HK-2 (cell line): ENCODE data around the gene SHC1.

Experiments
- DNase-seq: peaks from one replicate; pipeline ENCODE4 v3.0.0-alpha.2; 2018; ENCODE audit not compliant: unreplicated experiment

The SHC1 gene

DNA sequence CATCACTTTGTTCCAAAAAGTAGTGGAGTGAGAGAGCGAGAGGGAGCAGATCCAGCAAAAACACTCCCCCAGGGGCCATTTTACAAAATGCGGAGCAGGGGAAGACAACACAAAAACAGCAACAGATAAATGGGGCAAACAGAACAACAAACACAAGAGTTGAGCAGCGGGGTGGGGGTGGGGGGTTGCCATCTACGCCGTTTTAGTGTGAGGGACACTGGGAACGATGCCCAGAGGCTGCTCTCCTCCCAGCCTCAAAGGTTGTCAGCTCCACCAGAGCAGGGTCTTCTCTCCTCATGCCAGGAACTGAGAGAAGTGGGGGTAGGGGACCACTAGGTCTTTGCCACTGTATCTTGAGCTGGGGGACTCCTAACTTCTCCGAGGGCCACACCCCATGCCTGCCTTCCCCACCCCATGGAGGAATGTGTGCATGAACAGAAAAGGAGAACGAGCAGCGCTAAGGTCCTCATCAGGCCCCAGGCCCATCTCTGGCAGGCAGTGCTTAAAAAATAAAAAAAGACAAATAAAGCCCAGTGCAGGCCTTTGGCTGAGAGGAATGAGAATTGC lies 13.4 kb downstream of the SHC1 start:
- DNase-seq, result no peak

- DNase-seq, result no peak
Measured at GRCh38 chr1:154956544-154956941, 14.0 kb downstream of the SHC1 start.

GRCh38 chr1:154955718-154956543 lies 14.6 kb downstream of the SHC1 start, which contains the start of gene PBXIP1:
PBXIP1 (minus strand) TSS chr1:154956099; CDS start chr1:154953721, 2,378 bp downstream.
- peak; percentile 80 for DNase-seq

GRCh38 chr1:154955039-154955717 lies 15.4 kb downstream of the SHC1 start:
- DNase-seq, result no peak

DNA sequence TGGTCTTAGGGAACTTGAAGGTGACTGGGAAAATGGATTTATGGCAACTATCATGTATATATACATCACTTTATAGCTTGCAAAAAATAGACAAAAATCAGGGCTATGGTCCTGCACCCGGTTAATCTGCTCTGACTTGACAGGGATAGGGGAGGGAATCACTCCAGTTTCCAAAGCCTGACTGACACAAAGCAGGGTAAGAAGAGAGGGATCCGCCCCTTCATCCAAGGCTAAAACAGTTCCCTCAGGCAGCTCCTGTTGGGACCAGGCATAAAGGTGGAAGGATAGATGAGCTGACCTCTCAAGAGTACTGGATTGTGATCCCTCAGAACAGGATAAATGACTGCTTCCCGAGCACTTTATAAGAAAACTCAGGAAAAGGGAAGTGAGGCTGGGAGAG lies 16.0 kb downstream of the SHC1 start:
- no peak for DNase-seq

DNA sequence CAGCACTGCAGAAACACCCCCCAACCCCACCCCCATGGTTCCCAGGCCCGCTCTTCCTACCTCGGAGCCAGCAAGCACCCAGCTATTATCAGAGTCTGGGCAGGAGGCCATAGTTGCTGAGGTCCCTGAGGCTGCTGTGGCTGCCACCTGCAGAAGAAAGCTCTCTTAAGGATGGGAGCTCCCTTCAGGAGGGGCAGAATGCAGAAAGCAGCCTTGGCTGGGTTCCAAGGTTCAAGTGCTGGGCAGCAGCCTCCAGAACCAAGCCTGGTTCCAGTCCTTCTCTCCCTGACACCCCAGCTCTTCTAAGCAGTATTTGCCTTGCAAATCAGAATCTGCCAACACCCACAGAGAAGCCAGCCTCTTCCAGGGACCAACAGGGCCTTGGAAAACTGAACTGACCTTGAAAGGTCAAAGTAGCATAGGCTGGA lies 16.9 kb downstream of the SHC1 start:
- no peak for DNase-seq

DNA sequence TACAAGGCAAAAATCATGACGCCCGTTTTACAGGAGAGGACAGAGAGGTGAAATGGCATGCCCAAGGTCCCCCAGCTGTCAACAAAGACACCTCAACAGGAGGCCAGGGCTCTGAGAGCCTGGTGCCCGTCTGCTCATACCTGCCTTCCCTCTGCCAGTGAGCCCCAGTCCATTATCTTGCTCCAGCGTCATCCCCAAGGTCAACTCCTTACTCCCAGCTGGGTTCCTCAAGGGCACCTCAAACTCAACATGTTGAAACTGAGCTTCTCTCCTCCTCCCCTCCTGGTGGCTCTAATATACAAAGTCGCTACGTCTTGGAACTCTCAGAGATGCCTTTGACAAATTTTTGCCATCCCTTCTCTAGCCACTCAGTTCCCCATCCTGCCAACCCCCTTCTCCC lies 17.9 kb downstream of the SHC1 start:
- no peak for DNase-seq

DNA sequence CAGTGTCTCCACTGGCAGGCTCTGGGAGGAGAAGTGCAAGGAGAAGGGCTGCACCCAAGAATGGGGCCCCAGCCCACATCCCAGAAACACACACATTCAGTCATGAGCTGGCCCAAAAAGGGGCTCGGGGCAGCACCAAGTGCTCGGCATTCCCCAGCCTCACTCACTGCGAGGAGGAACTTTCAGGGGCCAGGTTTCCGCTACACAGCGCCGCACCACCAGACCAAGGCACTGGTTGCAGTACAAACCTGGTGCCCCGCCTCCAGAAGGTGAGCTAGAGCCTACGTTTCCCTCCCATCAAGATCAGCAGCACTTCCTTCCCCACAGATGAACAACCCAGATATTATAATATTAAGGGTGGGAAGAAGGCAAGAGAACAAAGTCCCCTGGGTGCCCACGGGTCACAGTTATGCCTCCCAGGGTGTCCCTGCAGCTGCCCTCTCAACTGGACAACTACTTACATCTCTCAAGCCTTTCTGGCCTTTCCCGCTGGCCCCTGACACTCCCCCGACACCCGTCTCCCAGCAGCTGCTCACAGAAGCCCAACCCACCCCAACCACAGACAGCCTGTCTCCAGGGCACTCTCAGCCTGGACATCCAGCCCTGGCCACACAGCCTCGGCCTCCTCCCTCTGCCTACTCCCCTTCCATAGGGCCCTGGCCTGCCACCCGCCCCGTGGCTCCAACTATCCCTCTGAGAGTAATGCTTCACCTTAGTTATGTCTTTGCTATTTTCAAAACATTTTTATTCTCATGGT lies 18.5 kb downstream of the SHC1 start:
- no peak for DNase-seq

GRCh38 chr1:154948079-154948478 lies 22.5 kb downstream of the SHC1 start:
- no peak for DNase-seq

- DNase-seq, result no peak
Measured at GRCh38 chr1:154945962-154946850, 24.3 kb downstream of the SHC1 start.

GRCh38 chr1:154945160-154945961 lies 25.2 kb downstream of the SHC1 start:
- DNase-seq, result no peak

GRCh38 chr1:154944401-154945159 lies 26.0 kb downstream of the SHC1 start:
- DNase-seq, result no peak

DNA sequence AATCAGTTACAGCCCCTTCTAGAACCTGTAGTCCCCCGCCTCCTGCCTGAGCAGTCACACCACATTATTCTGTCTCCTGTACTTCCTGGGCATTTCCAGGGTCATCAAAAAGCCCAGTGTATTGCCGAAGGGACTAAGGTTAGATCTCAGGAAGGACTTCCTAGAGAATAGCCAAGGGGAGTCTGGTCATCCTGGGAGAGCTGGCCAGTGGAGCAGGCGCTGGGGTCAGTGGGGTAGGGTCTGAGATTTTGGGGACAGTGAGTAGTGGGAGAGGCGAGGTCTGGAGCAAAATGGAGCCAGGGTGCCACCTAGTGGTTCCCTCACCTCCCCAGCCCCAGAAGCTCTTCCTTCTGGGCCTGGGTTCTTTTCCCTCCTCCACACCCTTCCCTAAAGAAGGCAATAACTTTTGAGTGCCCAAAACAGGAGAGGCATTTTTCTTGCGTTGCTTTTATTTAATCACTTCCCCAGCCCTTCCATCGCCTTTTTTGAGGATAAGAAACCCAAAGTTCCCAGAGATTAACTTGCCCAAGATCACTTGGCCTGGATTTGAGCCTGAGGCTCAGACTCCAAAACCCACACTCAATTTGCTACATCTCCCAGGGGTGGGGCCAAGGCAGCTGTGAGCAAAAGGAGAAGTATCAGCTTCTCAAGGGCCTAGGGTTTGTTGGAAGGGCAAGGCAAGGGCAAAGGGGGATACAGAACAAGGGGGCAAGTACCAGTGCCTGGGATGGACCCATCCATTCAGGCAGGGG lies 26.7 kb downstream of the SHC1 start:
- peak; percentile 18 for DNase-seq

- DNase-seq, result no peak
Measured at GRCh38 chr1:154941333-154942013, 29.1 kb downstream of the SHC1 start.

GRCh38 chr1:154940651-154941194 lies 29.8 kb downstream of the SHC1 start:
- no peak for DNase-seq

DNA sequence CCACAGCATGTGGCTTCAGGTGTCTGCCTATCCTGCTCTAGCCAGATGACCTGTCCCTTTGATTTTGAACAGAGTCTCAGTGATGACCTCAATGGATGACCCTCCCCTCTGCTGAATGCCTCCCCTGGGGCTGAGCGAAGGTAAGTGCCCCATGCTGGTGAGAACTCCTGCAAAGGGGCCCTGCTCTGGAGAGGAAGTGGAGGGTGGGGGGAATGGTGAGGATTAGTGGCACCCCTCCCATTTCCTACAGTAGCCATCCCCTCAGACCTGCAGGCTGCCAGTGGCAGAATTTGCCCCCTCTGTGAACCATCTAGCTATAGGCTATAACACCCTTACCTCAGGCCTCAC lies 30.4 kb downstream of the SHC1 start:
- DNase-seq, result no peak

DNA sequence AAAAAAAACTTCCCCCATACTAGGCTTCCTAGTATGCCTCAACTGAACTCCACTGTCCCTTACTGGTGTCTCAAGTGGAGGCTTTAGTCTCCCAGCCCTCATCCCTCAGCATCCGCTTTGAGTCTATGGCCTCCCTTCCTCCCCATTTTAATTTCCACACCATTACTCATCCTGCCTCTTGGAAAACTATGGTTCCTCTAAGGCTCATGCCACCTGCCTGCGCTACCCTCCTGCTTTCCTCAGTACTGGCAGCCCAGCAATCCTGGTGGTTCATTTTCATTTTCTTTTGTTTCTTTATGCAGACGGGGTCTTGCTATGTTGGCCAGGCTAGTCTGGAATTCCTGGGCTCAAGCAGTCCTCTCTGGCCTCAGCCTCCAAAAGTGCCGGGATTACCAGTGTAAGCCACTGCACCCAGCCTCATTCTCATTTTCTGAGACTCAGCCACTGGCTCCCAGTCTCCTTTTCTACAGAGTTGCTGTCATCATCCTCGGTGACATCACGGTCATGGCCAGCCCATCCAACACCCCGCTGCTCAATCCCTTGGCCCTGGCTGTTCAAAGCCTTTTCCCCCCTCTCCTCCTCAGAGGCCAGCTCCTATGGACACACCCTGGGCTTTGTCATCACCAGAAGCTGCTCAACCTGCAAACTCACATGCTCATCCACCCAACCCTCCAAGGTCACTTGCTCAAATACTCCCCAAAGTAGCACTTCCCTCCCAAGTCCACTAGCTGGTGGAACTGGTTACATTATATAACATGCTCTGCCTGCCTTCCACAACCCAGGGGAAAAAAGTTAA lies 31.7 kb downstream of the SHC1 start:
- no peak for DNase-seq
